ENCODE data around the gene TAMALIN. TPM values are rescaled to one million over a fixed set of nuclear protein-coding genes. Genes with fewer than 3 reads are reported as not detected.

Gene TAMALIN
- total RNA-seq, 4 donors from 2014 or later, result 1.7 to 10.7 (median 3.6) TPM

DNA sequence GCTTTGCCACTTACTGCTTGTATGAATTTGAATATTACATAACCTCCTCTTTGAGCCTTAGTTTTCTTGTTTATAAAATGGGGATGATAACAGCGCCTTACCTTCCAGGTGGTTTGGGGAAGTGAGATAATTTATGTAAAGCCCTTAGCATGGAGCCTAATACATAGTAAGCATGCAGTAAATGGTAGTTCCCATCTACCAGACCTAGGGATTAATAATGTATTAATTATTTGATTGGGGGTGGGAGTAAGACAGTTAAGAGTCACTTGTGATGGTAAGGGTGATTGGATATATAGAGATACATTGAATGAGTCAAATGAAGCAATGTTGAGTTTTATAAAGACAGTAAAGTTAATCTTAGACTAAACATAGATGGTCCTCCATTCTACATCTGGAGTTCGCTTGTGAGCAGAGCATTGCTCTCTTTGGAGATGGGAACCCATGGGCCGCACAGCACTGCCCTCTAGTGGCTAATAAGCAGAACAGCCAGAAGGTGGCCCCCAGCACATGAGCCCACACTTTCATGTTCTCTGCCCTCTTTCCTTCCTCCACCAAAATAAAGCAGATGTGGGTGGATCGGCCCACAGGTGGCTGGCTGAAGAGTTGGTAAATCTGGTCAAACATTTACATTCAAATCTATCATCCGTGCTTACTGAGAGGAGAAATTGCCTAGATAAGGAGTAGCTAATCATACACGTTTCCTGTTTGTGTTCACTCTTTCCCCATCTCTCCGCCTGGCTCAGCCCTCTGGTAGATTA lies 26.5 kb upstream of the TAMALIN start:
- peaks cover 38 to 98% (median 50%) of the 10 kb centered on the region in 3 donors for H3K36me3 ChIP-seq
- H3K9me3 ChIP-seq, result no peaks in the 10 kb centered on the region
- DNase-seq, result no peak
- H3K27me3 ChIP-seq, result no peaks in the 10 kb centered on the region
- TF ChIP-seq, protein P1, sequence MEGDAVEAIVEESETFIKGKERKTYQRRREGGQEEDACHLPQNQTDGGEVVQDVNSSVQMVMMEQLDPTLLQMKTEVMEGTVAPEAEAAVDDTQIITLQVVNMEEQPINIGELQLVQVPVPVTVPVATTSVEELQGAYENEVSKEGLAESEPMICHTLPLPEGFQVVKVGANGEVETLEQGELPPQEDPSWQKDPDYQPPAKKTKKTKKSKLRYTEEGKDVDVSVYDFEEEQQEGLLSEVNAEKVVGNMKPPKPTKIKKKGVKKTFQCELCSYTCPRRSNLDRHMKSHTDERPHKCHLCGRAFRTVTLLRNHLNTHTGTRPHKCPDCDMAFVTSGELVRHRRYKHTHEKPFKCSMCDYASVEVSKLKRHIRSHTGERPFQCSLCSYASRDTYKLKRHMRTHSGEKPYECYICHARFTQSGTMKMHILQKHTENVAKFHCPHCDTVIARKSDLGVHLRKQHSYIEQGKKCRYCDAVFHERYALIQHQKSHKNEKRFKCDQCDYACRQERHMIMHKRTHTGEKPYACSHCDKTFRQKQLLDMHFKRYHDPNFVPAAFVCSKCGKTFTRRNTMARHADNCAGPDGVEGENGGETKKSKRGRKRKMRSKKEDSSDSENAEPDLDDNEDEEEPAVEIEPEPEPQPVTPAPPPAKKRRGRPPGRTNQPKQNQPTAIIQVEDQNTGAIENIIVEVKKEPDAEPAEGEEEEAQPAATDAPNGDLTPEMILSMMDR (IDR thresholded peaks at IDR 0.05), result peak; percentile 88 to 97 (median 96)
- TF ChIP-seq POLR2A (IDR thresholded peaks at IDR 0.05), result no peak
- intact Hi-C loops (cut with DNase I), result loop anchor here (2.0 to 10.0 kb wide), 2 partner anchors 55 to 85 kb away; no protein-coding TSS in a partner anchor
- peaks cover 0 to 16% (median 0%) of the 10 kb centered on the region in 3 donors for H3K4me1 ChIP-seq
- WGBS, 2 donors, result 34 to 45% methylated on average over 7 of the region's 7 CpGs
- no peak overlapping the region for H3K27ac ChIP-seq
- no peak overlapping the region for H3K4me3 ChIP-seq

DNA sequence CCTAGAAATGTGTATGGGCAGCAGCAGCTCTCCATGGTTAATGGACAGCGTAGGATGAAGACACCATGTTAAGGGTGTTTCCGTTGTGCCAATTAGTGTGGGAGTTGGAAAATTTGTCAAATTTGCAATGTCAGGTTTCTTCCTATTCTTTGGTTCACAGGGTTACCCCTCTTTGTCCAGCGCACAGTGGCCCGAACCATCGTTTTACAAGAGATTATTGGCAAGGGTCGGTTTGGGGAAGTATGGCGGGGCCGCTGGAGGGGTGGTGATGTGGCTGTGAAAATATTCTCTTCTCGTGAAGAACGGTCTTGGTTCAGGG lies 26.0 kb upstream of the TAMALIN start:
- no peak for DNase-seq
- no peaks in the 10 kb centered on the region for H3K9me3 ChIP-seq
- H3K4me3 ChIP-seq, result no peak overlapping the region
- intact Hi-C loops (cut with DNase I), result loop anchor here (2.0 to 10.0 kb wide), 2 partner anchors 56 to 86 kb away; no protein-coding TSS in a partner anchor
- peaks cover 0 to 10% (median 0%) of the 10 kb centered on the region in 3 donors for H3K4me1 ChIP-seq
- WGBS, 2 donors, result 68 to 87% methylated on average over 10 of the region's 10 CpGs
- H3K36me3 ChIP-seq, result peaks cover 40 to 98% (median 50%) of the 10 kb centered on the region in 3 donors
- H3K27ac ChIP-seq, result no peak overlapping the region
- TF ChIP-seq, protein P1 (IDR thresholded peaks at IDR 0.05), result no peak
- no peak for TF ChIP-seq POLR2A (IDR thresholded peaks at IDR 0.05)
- no peaks in the 10 kb centered on the region for H3K27me3 ChIP-seq

DNA sequence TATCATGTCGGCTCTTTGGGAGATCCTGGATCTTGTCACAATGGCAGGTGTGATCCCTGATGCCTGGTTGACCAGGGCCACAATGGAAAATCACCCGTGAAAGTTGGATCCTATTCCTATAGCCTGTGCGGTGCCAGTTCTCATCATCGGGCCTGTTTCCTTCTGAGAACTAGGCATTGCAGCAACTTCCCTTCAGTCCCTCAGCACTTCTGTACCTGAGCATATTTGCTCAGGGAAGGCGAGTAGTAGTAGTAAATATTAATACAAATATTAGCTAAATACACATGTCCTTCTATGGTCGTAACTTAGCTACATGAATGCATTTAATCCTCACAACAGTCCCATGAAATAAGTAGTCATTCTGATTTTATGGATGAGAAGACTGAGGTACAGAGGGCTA lies 22.1 kb upstream of the TAMALIN start:
- DNase-seq, result no peak
- TF ChIP-seq, protein P1 (IDR thresholded peaks at IDR 0.05), result no peak
- no peak for TF ChIP-seq POLR2A (IDR thresholded peaks at IDR 0.05)
- Histone ChIP-seq H3K36me3 (peaks cover 26 to 98% (median 34%) of the 10 kb centered on the region in 3 donors), H3K27ac (no peak overlapping the region), H3K4me1 (peaks cover 0 to 10% (median 0%) of the 10 kb centered on the region in 3 donors), H3K4me3 (no peak overlapping the region), H3K27me3 (no peaks in the 10 kb centered on the region), H3K9me3 (no peaks in the 10 kb centered on the region)
- intact Hi-C loops (cut with DNase I), result loop anchor here (10.0 kb wide), 1 partner anchor 90 kb away; no protein-coding TSS in a partner anchor
- WGBS, 2 donors, result 80 to 84% methylated on average over 6 of the region's 6 CpGs

DNA sequence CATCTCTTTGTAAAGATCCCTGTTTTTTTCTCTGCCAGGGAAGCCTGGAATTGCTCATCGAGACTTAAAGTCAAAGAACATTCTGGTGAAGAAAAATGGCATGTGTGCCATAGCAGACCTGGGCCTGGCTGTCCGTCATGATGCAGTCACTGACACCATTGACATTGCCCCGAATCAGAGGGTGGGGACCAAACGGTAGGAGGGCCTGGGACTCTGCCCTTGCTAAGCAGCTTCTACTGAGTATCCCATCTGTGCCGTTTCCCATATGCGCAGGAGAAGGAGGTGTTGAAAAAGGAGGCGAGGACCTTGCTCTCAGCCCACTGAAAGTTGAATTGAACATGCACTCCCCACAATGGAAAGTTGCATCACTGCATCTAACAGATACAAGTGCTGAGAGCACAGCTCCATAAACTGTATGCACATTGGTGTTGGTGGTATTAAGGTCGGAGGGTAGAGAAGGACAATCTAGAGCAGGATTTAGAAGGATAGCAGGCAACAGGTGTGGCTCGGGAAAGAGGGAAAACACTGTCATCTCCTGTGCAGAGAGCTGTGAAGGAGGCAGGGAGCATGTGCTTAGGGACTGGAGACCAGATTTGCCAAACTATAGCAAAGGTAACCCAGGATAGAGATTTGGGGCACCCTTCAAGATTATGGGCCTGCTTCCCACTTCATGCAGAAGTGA lies 21.5 kb upstream of the TAMALIN start:
- Histone ChIP-seq H3K9me3 (no peaks in the 10 kb centered on the region), H3K27ac (no peak overlapping the region), H3K27me3 (no peaks in the 10 kb centered on the region), H3K36me3 (peaks cover 26 to 100% (median 34%) of the 10 kb centered on the region in 3 donors), H3K4me3 (no peak overlapping the region), H3K4me1 (peaks cover 0 to 5% (median 0%) of the 10 kb centered on the region in 3 donors)
- TF ChIP-seq POLR2A (IDR thresholded peaks at IDR 0.05), result no peak
- TF ChIP-seq, protein P1 (IDR thresholded peaks at IDR 0.05), result no peak
- no peak for DNase-seq
- 79 to 84% methylated on average over 9 of the region's 9 CpGs for WGBS, 2 donors
- intact Hi-C loops (cut with DNase I), result loop anchor here (10.0 kb wide), 1 partner anchor 90 kb away; no protein-coding TSS in a partner anchor

DNA sequence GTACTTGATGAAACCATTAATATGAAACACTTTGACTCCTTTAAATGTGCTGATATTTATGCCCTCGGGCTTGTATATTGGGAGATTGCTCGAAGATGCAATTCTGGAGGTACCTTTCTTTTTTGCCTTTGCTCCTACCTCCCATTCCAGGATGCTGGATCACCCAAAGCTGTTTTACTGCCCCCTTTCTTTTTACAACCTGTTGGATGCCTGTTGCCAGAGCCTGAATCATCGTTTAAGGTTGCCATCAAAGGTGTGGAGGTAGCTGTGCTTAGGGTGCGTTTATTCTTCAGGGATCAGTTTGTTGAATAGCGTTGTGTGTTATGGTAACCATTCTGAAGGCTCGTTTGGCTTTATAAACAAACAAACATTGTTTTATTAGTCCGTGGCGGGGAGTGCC lies 19.9 kb upstream of the TAMALIN start:
- Histone ChIP-seq H3K4me3 (no peak overlapping the region), H3K27me3 (no peaks in the 10 kb centered on the region), H3K27ac (no peak overlapping the region), H3K4me1 (no peaks in the 10 kb centered on the region), H3K36me3 (peaks cover 21 to 100% (median 22%) of the 10 kb centered on the region in 3 donors), H3K9me3 (no peaks in the 10 kb centered on the region)
- no peak for DNase-seq
- TF ChIP-seq POLR2A (IDR thresholded peaks at IDR 0.05), result no peak
- TF ChIP-seq, protein P1 (IDR thresholded peaks at IDR 0.05), result no peak
- WGBS, 2 donors, result 83 to 85% methylated on average over 8 of the region's 8 CpGs
- intact Hi-C loops (cut with DNase I), result loop anchor here (10.0 kb wide), 1 partner anchor 92 kb away; no protein-coding TSS in a partner anchor

All from esophagus squamous epithelium (tissue), 5 donors.